Heart right ventricle (tissue), 16 donors: ENCODE results near the gene RFX2. TPM values are rescaled to one million over a fixed set of nuclear protein-coding genes. Genes with fewer than 3 reads are reported as not detected.

Source experiments
- ATAC-seq, 8 donors: fragments of 200-7000 bp; cut with Tn5 transposase; one replicate each; pipeline ENCODE4 v1.9.1; 2020; ENCODE audit warnings: mild to moderate bottlenecking in 8 of 8, moderate library complexity in 8 of 8, moderate number of reproducible peaks in 1 of 8
- DNase-seq, 2 donors: peaks; one replicate each; pipeline ENCODE4 v3.0.0-alpha.2; 2020
- H3K27ac ChIP-seq, 10 donors: fragments of 200-600 bp; sonication (generic) in 2 of 10; one replicate each; pipeline versions ENCODE4 v1.5.0 to v1.8.0; 2020 to 2022; ENCODE audit warnings: mild to moderate bottlenecking in 3 of 10
- H3K27me3 ChIP-seq, 7 donors: fragments of 200-600 bp; one replicate each; pipeline ENCODE4 v1.8.0; 2021 to 2022; ENCODE audit warnings: mild to moderate bottlenecking in 2 of 7
- H3K36me3 ChIP-seq, 9 donors: fragments of 200-600 bp; sonication (generic) in 1 of 9; one replicate each; pipeline versions ENCODE4 v1.5.0 to v1.8.0; 2020 to 2022; ENCODE audit warnings: mild to moderate bottlenecking in 2 of 9
- H3K4me1 ChIP-seq, 9 donors: fragments of 200-600 bp; sonication (generic) in 1 of 9; one replicate each; pipeline versions ENCODE4 v1.5.0 to v1.8.0; 2020 to 2022; ENCODE audit warnings: mild to moderate bottlenecking in 4 of 9
- H3K4me3 ChIP-seq, 10 donors: fragments of 200-600 bp; sonication (generic) in 2 of 10; one replicate each; pipeline versions ENCODE4 v1.5.0 to v1.8.0; 2020 to 2022; ENCODE audit warnings: mild to moderate bottlenecking in 7 of 10, moderate library complexity in 2 of 10
- H3K9me3 ChIP-seq, 11 donors: fragments of 200-600 bp in 10 of 11; sonication (generic) in 2 of 11; one replicate each; pipeline versions ENCODE4 v1.5.0 to v1.8.0; 2013 to 2022; ENCODE audit warnings: mild to moderate bottlenecking in 2 of 11, control low read depth in 1 of 11, moderate library complexity in 1 of 11
- CTCF ChIP-seq, 9 donors: fragments of 200-600 bp; sonication (generic) in 2 of 9; IDR thresholded peaks; one replicate each; pipeline versions ENCODE4 v1.5.0 to v1.8.0; 2021 to 2022; ENCODE audit warnings: antibody characterized with exemption in 9 of 9, mild to moderate bottlenecking in 5 of 9, moderate library complexity in 1 of 9
- WGBS, 2 donors: extraction: QIAGEN DNeasy Blood & Tissue Kit; methylation state at CpG; one replicate each; pipeline ENCODE4 v1.1.7; 2013; ENCODE audit warnings: inconsistent platforms in 1 of 2; 5-methylcytosine and 5-hydroxymethylcytosine counted together
- intact Hi-C, 10 donors: fragments of 100-400 bp; cut with DNase I; formaldehyde crosslinking; loops; one replicate each; pipeline versions ENCODE4 v1.11.1 to v1.14.2; 2022
- polyA plus RNA-seq, 2 donors: library from polyadenylated mRNA; stranded (reverse); fragments of 200-250 nt; gene quantifications; one replicate each; pipeline ENCODE4 v1.2.3, GENCODE V29; 2013
- total RNA-seq, 10 donors: library from RNA; stranded (reverse); fragmentation: NEBNext Ultra II Directional in 3 of 10; extraction: Animal tissue kit (Norgen Biotek cat#: 25700) in 3 of 10; gene quantifications; one replicate each; pipeline versions ENCODE4 v1.2.1 to v1.2.4, GENCODE V29; 2021 to 2023
- donor health status: Arrhythmogenic right ventricular cardiomyopathy.
- donor health status: ischemic (EF 13 %, LVEDD 7.1; RV severe dilation, severe dysfunction).
- donor health status: healthy with polysubstance abuse.
- donor health status: DM: no; HTN: yes; CAD: no.
- donor health status: DM: no; HTN: no; CAD: no.
- donor health status: ischemic (EF 25% LVEDD 6.9; RV normal size, moderate dysfunction).
- donor health status: ischemic (EF 25% LVEDD 5.7; RV mildly dilated, moderate dysfunction).
- donor health status: healthy.
- donor health status: DM: yes; HTN: yes; CAD: no.
- donor health status: Ischemic cardiomyopathy.
- donor health status: ischemic (EF 35%, LVEDD 5.7; RV mildly dilated, moderate dysfunction).
- donor health status: nonischemic (EF 11% LVEDD 7.7; RV severe dilation, severe dysfunction).
- donor health status: DM: yes; HTN: yes; CAD: no.
- donor health status: PGD.
- donor health status: ischemic (EF 29% LVEDD 5.4; RV normal size, mild dysfunction).
- donor health status: nonischemic (EF 23%, LVEDD 6.1; RV moderate dilation, normal function).

Gene RFX2
- total and polyA plus RNA-seq, 12 donors = 4.2 to 17.4 (median 5.2) TPM

GRCh38 chr19:6063576-6064335 lies 46.5 kb downstream of the RFX2 start:
- Histone ChIP-seq H3K4me3 (no peak overlapping the region), H3K27me3 (no peaks in the 10 kb centered on the region), H3K9me3 (no peaks in the 10 kb centered on the region), H3K36me3 (no peaks in the 10 kb centered on the region), H3K27ac (peak overlapping the region in 7 of 10 donors; percentile 65 to 93 (median 88)), H3K4me1 (peaks cover 27 to 97% (median 77%) of the 10 kb centered on the region in 9 donors)
- 82 to 84% methylated on average over 14 of the region's 14 CpGs for WGBS, 2 donors
- no peak for DNase-seq
- no peak for ATAC-seq
- intact Hi-C loops = loop anchor here in 4 of 10 donors (5.0 kb wide), 3 partner anchors 34 to 44 kb away; no protein-coding TSS in a partner anchor
- TF ChIP-seq CTCF (IDR thresholded peaks at IDR 0.05) = no peak

- Histone ChIP-seq H3K4me3 (peak overlapping the region in 3 of 10 donors; percentile 8 to 32 (median 26)), H3K9me3 (no peaks in the 10 kb centered on the region), H3K4me1 (peaks cover 25 to 97% (median 79%) of the 10 kb centered on the region in 9 donors), H3K27me3 (no peaks in the 10 kb centered on the region), H3K27ac (peak overlapping the region in 8 of 10 donors; percentile 34 to 91 (median 74)), H3K36me3 (no peaks in the 10 kb centered on the region)
- no peak for DNase-seq
- intact Hi-C loops = loop anchor here in 4 of 10 donors (5.0 kb wide), 3 partner anchors 34 to 44 kb away; no protein-coding TSS in a partner anchor
- TF ChIP-seq CTCF (IDR thresholded peaks at IDR 0.05) = no peak
- no peak for ATAC-seq
- WGBS, 2 donors = 92 to 93% methylated on average over 17 of the region's 17 CpGs
These were observed 47.2 kb downstream of the RFX2 start for GRCh38 chr19:6062961-6063575.

- peaks cover 28 to 97% (median 79%) of the 10 kb centered on the region in 9 donors for H3K4me1 ChIP-seq
- 56 to 61% methylated on average over 11 of the region's 11 CpGs for WGBS, 2 donors
These were observed 48.0 kb downstream of the RFX2 start for GRCh38 chr19:6062274-6062673.

More at GRCh38 chr19:6062274-6062673, 48.0 kb downstream of the RFX2 start:
- Histone ChIP-seq H3K27me3 (no peaks in the 10 kb centered on the region), H3K36me3 (no peaks in the 10 kb centered on the region), H3K4me3 (peak overlapping the region in 2 of 10 donors; percentile 26 to 32), H3K9me3 (no peaks in the 10 kb centered on the region), H3K27ac (peak overlapping the region in 9 of 10 donors; percentile 31 to 91 (median 73))
- intact Hi-C loops = loop anchor here in 4 of 10 donors (5.0 kb wide), 3 partner anchors 35 to 45 kb away; no protein-coding TSS in a partner anchor
- DNase-seq = peak in 1 of 2 donors; percentile 75
- TF ChIP-seq CTCF (IDR thresholded peaks at IDR 0.05) = no peak
- ATAC-seq = peak; percentile 9 to 63 (median 28)
